DOHH2 (cell line): ENCODE measurements around the gene WFIKKN2.

ENCODE experiments used
- H3F3A ChIP-seq: fragments of 200-600 bp; sonication (generic), shearing (Covaris generic); 2 replicates; pipeline ENCODE4 v1.6.0; 2016; ENCODE audit warnings: antibody characterized with exemption, mild to moderate bottlenecking; ENCODE audit not compliant: control insufficient read depth, insufficient read depth
- H3K27ac ChIP-seq: fragments of 200-600 bp; sonication (generic); 2 replicates; pipeline ENCODE4 v1.5.1; 2014; ENCODE audit warnings: low read depth, mild to moderate bottlenecking, low read length, moderate library complexity
- H3K27me3 ChIP-seq: fragments of 200-600 bp; sonication (generic); 2 replicates; pipeline ENCODE4 v1.6.1; 2014; ENCODE audit warnings: mild to moderate bottlenecking, low read length, mixed read lengths; ENCODE audit not compliant: control insufficient read depth
- H3K36me3 ChIP-seq: fragments of 200-600 bp; sonication (generic); 2 replicates; pipeline ENCODE4 v1.6.1; 2014; ENCODE audit warnings: mild to moderate bottlenecking, low read length, moderate library complexity, mixed read lengths; ENCODE audit not compliant: control insufficient read depth
- H3K4me1 ChIP-seq: fragments of 200-600 bp; sonication (generic); 2 replicates; pipeline ENCODE4 v1.6.1; 2014; ENCODE audit warnings: mild to moderate bottlenecking, low read length, mixed read lengths; ENCODE audit not compliant: control insufficient read depth
- H3K4me2 ChIP-seq: fragments of 200-600 bp; sonication (generic); 2 replicates; pipeline ENCODE4 v1.6.0; 2014; ENCODE audit warnings: mild to moderate bottlenecking, low read length, moderate library complexity
- H3K4me3 ChIP-seq: fragments of 200-600 bp; sonication (generic); 2 replicates; pipeline ENCODE4 v1.5.1; 2014; ENCODE audit warnings: mild to moderate bottlenecking, low read length, mixed read lengths
- H3K79me2 ChIP-seq: fragments of 200-600 bp; sonication (generic); 2 replicates; pipeline ENCODE4 v1.6.1; 2014; ENCODE audit warnings: mild to moderate bottlenecking, low read length, mixed read lengths; ENCODE audit not compliant: control insufficient read depth
- H3K9me2 ChIP-seq: fragments of 200-600 bp; sonication (generic); replicated peaks from 2 replicates; pipeline ENCODE4 v1.6.1; 2014; ENCODE audit warnings: mild to moderate bottlenecking, low read length, mixed read lengths; ENCODE audit not compliant: control insufficient read depth
- H3K9me3 ChIP-seq: fragments of 200-600 bp; sonication (generic); 2 replicates; pipeline ENCODE4 v1.6.1; 2014; ENCODE audit warnings: antibody characterized with exemption, low read length, mixed read lengths; ENCODE audit not compliant: control insufficient read depth, insufficient read depth
- H4K20me1 ChIP-seq: fragments of 200-600 bp; sonication (generic); 2 replicates; pipeline ENCODE4 v1.6.0; 2014; ENCODE audit warnings: low read depth, mild to moderate bottlenecking, antibody characterized with exemption, low read length, moderate library complexity; ENCODE audit not compliant: control insufficient read depth, insufficient read depth
- CTCF ChIP-seq: fragments of 200-600 bp; sonication (generic); IDR thresholded peaks from one replicate; pipeline ENCODE4 v1.5.1; 2014; ENCODE audit warnings: antibody characterized with exemption, mild to moderate bottlenecking, low read depth, low read length; ENCODE audit not compliant: poor library complexity, severe bottlenecking
- EZH2phosphoT487 ChIP-seq: fragments of 200-600 bp; sonication (generic); IDR thresholded peaks from 2 replicates; pipeline ENCODE4 v1.6.1; 2017; ENCODE audit warnings: borderline replicate concordance, mild to moderate bottlenecking, antibody characterized with exemption, low read length, moderate library complexity, mixed read lengths

Gene WFIKKN2

GRCh38 chr17:50835301-50836234, at the start of gene WFIKKN2:
Gene WFIKKN2, plus strand, starts transcription at chr17:50835586. Its CDS starts 352 bp downstream, at chr17:50835938.
- no peaks in the 10 kb centered on the region for H3F3A ChIP-seq
- no peaks in the 10 kb centered on the region for H3K79me2 ChIP-seq
- no peaks in the 10 kb centered on the region for H3K9me3 ChIP-seq
- H3K27me3 ChIP-seq, result no peaks in the 10 kb centered on the region
- TF ChIP-seq CTCF, result no peak
- no peak for TF ChIP-seq EZH2phosphoT487
- no peak within 1 kb of the TSS for H3K4me2 ChIP-seq
- no peaks in the 10 kb centered on the region for H4K20me1 ChIP-seq
- H3K4me3 ChIP-seq, result no peak within 1 kb of the TSS
- H3K9me2 ChIP-seq, result no peaks in the 10 kb centered on the region
- no peaks in the 10 kb centered on the region for H3K36me3 ChIP-seq
- no peaks in the 10 kb centered on the region for H3K4me1 ChIP-seq
- H3K27ac ChIP-seq, result no peak within 1 kb of the TSS

GRCh38 chr17:50785946-50786570, 49.3 kb upstream of the WFIKKN2 start:
- Histone ChIP-seq H3K4me2 (no peak overlapping the region), H3K36me3 (no peaks in the 10 kb centered on the region), H4K20me1 (no peaks in the 10 kb centered on the region), H3K79me2 (no peaks in the 10 kb centered on the region), H3K27me3 (peaks cover 9% of the 10 kb centered on the region), H3K4me3 (no peak overlapping the region), H3K9me3 (no peaks in the 10 kb centered on the region), H3K27ac (no peak overlapping the region), H3K4me1 (no peaks in the 10 kb centered on the region), H3F3A (no peaks in the 10 kb centered on the region), H3K9me2 (no peaks in the 10 kb centered on the region)
- no peak for TF ChIP-seq CTCF
- no peak for TF ChIP-seq EZH2phosphoT487

GRCh38 chr17:50787106-50787505, 48.3 kb upstream of the WFIKKN2 start:
- no peaks in the 10 kb centered on the region for H3K9me2 ChIP-seq
- no peaks in the 10 kb centered on the region for H3K4me1 ChIP-seq
- no peaks in the 10 kb centered on the region for H3K36me3 ChIP-seq
- H3K27ac ChIP-seq, result no peak overlapping the region
- no peaks in the 10 kb centered on the region for H4K20me1 ChIP-seq
- no peaks in the 10 kb centered on the region for H3F3A ChIP-seq
- TF ChIP-seq CTCF (no peak), EZH2phosphoT487 (no peak)
- no peaks in the 10 kb centered on the region for H3K79me2 ChIP-seq
- H3K9me3 ChIP-seq, result no peaks in the 10 kb centered on the region
- no peak overlapping the region for H3K4me3 ChIP-seq
- peaks cover 9% of the 10 kb centered on the region for H3K27me3 ChIP-seq
- H3K4me2 ChIP-seq, result no peak overlapping the region
